ELF-1 (cell line): ENCODE data around the gene MOB3A.
"Not testable (repeated sequence)": the region's sequence is repeated elsewhere in the genome, so short reads cannot be mapped to it uniquely, and the experiment has no call there.

Experiments used
- DNase-seq: peaks from one replicate; pipeline ENCODE4 v3.0.0-alpha.2; 2016; ENCODE audit warnings: low read depth, low spot score

The MOB3A gene

DNA sequence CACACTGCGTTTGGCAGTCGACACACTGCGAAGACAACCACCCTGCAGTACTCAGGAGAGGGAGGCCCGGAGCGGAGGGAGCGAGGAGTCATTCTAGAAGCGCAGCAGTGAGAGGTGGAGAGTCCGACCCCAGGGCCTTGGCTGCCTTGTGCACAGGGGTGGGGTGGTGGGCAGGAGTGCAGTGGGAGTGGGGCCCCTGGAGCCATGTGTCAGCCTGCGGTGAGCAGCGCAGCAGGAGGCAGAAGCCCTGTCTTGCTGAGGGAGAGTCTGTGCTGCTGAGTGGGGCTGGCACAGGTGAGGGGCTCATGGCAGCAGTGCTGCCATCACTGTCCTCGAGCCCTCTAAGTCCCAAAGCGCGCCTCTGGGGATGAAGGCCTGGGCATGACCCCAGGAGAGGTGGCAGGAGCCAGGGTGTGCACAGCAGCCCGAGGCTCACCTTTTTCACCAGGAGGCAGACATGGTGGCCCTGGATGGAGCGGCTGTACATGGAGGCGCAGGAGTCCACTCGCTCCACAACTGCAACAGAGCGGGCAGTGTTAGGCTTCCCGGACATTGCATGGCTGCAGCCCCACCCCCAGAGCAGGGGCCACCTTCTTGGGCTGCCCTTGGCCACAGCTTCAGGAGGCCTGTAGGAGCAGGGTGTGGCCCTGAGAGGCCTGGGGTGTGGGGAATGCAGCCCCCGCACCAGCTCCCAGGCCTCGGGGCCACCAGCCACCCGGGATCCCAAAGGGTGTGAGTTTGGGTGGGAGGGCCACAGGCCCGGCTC, 12.3 kb upstream of the MOB3A start:
- DNase-seq, result no peak

DNA sequence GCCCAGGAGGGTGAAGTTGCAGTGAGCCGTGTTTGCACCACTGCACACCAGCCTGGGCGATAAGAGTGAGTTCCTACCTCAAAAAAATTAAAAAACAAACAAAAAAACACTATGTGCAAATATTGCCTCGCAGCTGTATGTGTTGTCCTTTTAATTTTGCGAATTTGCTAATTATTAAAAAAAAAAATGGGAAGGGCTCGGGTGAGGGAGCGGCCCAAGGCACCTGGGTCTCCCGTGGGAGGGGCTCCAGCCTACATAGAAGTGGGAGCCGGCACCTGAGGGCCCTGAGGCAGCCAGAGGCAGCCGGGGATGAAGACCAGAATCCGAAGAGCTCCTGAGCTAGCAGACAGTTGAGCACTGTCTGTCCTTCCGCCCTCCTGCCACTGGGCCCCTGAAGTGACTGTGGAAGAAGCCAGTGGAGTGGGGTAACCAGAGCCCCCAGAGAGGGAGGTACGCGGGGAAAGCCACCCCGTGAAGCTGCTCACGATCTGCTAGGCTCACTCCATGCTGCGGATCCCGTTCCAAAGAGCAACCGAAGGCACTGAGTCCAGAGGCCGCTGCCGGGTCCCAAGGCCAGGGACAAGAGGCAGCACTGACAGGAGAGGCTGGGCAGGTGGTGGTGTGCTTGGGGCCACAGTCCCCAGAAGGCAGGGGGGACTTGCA, 7.0 kb upstream of the MOB3A start:
- DNase-seq, result no peak

DNA sequence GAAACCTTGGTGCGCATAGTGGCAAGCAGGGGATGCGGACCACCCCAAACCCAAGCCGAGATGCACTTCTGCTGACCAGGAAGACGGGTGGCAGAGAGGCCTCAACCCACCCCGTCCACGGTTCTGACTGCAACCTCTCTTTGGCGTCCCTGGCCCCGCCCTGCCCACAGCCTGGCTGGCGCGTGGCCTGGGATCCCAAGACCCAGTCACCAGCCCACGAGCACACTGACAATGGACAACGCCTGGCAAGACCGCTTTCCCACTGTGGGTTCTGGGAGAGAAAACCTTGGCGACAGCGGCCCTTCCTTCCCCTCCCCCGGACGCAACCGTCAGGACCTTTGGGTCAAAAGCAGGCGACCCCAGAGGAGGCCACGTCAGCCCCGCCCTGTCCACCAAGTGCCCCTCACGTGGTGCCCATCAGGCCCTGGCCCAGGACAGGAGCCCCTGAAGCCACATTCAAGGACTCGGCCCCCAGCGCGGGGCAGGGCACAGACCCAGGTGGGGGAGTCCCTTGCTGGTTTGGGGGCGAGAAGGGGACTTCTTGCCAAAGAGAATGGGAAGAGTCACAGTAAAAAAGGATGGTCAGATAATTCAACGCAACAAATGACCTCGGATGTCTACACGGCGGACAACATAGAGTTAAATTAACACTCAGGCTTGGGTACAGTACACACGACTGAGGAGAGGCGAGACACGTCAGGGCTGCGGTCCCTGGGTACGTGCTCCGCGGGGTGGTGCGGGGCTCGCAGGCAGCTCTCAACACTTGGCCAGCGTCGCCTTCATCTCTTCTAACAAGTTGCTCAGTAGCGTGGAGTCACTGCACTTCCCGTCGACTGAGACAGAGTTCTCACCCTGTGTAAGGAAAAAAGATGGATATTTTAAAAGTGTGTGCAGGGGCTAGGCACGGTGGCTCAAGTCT, 5.5 kb upstream of the MOB3A start:
- no peak for DNase-seq

DNA sequence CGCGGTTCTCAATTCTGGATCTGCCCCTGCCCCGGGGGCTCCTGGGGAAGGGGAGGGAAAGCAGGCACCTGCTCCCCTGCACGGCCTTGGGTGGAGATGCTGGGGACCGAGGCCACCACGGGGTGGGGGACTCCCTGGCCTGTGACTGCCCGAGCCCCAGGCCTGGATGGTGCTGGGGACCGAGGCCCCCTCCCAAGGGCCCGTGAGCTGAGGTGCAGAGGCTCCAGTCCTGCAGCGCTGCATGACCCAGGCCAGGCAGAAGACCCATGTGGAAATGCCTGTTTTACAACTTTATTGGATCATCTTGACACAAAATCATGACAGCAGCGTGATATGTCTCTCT, 4.6 kb upstream of the MOB3A start:
- no peak for DNase-seq

DNA sequence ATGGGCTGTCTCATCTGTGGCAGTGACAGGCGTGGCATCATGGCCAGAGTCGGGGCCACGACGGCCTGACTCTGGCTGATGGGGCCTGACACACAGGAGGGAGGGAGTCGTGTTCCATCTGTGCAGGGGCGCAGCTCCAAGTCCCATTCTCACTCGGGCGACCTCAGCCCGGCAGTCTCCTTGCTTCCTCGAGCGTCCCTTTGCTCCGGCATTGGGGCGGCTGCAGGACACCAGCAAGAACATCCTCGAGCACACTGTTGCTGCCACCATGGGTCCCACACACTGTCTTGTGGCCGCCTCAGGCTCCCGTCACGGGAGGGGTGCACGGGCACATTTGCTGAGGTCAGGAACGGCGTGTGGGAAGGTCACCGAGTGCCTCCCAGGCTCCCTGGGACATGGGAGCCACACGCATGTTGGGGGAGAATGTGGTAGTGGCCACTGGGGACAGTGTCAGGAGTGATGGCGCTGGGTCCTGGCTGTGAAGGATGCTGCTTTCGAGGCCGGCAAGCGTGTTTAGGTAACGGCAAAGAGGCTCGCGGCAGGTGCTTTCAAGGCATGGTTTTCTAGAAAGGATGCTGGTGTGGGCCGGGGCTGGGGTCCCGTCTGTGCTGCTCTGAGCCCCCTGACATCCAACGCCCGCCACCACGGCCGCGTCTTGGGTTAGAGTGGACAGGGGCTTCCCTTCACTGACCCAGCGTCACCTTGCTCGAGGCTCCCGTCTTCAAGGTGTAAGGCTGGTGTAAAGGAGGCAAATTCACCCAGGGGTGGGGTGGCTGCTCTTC, 4.0 kb upstream of the MOB3A start:
- DNase-seq, result no peak

DNA sequence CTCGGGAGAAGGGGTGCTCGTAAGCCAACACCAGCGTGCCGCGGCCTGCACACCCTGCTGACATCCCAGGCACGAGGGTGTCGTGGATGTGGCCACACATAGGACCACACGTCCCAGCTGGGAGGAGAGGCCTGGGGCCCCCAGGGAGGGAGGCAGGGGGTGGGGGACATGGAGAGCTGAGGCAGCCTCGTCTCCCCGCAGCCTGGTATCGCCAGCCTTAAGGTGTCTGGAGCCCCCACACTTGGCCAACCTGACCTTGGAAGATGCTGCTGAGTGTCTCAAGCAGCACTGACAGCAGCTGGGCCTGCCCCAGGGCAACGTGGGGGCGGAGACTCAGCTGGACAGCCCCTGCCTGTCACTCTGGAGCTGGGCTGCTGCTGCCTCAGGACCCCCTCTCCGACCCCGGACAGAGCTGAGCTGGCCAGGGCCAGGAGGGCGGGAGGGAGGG, 3.0 kb upstream of the MOB3A start:
- DNase-seq, result peak; percentile 30

DNA sequence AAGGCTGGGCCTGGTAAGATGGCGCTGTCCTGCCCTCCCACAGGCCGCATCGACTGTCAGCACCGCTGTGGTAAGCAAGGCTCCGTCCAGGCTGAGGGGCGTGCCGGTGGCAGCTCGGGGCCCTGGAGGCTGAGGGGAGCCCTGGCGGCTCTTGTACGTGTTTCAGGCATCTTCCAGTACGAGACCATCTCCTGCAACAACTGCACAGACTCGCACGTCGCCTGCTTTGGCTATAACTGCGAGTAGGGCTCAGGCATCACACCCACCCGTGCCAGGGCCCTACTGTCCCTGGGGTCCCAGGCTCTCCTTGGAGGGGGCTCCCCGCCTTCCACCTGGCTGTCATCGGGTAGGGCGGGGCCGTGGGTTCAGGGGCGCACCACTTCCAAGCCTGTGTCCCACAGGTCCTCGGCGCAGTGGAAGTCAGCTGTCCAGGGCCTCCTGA, 1.8 kb upstream of the MOB3A start:
- DNase-seq, result no peak

DNA sequence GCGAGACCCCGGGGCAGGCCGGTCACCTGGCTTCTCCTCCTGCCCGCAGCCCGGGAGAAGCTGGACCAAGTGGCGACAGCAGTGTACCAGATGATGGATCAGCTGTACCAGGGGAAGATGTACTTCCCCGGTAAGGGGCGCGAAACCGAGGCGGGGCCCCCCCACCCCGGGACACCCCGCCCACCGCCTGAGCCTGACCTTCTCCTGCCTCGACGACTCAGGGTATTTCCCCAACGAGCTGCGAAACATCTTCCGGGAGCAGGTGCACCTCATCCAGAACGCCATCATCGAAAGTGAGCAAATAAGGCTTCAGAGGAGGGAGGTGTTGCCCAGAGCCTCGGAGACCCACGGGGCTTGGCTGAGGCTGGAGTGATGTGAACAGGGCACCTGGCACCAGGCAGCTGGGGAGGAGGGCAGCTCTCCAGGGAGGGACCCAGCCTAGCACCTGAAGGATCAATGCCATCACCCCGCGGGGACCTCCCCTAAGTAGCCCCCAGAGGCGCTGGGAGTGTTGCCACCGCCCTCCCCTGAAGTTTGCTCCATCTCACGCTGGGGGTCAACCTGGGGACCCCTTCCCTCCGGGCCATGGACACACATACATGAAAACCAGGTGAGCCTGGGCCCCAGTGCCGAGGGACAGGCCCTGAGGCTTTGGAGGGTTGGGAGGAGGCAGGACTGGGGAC, 1.2 kb upstream of the MOB3A start:
- no peak for DNase-seq

DNA sequence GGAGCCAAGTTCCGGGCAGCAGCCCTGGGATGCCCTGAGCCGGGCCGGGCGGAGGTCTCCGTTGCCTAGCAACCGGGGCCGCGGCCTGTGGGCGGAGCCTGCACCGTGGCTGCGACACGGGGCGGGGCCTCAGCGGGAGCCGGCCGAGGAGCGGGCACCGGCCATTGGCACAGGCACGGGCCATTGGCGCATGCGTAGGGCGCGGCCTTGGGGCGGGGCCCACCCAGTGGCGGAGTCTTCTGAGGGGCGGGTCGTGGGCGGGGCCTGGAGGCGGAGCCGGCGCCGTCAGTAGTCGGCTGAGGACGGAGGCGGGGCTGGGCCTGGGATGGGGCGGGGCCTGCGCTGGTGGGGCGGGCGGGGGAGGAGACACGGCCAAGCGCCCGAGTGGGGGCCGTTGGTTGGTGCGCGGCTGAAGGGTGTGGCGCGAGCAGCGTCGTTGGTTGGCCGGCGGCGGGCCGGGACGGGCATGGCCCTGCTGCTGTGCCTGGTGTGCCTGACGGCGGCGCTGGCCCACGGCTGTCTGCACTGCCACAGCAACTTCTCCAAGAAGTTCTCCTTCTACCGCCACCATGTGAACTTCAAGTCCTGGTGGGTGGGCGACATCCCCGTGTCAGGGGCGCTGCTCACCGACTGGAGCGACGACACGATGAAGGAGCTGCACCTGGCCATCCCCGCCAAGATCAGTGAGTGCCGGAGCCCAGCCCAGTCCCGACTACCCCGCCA, 515 bp upstream of the MOB3A start, which contains the start of gene IZUMO4:
Gene IZUMO4, plus strand, starts transcription at position 436 of the 723 bp plus-strand sequence. Its CDS starts 31 bp downstream, at position 467.
- peak; percentile 99 for DNase-seq

DNA sequence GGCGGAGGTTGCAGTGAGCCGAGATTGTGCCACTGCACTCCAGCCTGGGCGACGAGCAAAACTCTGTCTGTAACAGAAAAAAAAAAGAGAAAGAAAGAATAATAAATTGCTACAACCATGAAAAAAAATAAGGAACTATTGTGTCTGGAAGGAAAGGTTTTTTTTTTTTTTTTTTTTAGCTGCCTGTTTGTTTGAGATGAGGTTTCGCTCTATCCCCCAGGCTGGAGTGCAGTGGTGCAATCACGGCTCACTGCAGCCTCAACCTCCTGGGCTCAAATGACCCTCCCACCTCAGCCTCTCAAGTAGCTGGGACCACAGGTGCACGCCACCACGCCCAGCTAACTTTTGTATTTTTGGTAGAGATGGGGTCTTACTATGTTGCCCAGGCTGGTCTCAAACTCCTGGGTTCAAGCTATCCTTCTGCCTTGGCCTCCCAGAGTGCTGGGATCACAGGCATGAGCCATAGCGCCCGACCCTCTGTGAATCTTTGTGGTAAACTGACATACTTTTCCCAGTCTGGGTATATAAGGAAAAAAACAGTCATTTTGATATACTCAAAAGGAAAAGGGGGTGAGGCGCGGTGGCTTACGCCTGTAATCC, 4.1 kb downstream of the MOB3A start:
- DNase-seq, result not testable (repeated sequence)

DNA sequence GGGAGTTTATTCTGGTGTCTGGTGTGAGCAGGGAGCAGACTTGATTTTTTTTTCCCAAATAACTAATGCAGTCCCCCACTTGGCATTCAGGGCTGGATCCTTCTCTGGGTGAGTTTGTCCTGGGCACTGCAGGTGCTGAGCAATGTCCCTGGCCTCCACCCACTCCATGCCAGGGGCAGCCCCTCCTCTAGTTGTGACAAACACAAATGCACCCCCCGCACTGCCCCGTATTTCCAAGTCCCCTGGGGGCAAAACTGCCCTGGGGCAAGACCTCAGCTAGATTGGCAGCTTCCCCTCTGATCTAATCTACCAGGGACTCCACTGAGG, 6.4 kb downstream of the MOB3A start:
- DNase-seq, result no peak

DNA sequence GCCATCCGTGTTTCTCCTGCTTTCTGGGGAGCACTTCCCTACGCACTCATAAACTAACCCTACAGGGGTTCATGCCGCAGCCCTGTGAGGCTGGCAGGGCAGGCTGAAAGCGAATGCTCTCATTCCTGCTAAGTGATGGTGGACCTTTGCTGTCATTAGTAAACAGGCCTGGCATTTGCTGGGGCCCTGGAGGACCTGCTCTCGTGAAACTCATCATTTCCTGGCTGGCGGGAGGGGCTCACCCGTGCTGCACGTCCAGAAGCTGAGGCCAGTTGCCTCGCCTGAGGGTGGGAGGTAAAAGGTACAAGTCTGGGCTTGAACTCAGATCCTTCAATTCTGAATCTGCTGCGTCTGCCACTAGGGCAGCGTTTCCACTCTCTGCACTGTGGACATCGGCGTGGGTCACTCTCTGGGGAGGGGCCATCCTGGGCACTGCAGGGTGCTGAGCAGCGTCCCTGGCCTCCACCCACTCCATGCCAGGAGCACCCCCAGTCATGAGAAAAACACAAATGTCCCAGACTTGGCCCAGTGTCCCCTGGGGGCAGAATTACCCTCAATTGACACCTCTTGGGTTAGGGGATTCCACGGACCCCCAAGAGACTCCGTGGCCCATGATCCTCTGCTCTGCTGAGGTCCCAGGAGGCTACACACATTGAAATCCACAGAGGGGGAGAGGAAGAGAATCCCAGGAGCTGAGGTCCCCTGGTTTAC, 7.0 kb downstream of the MOB3A start:
- peak; percentile 59 for DNase-seq

DNA sequence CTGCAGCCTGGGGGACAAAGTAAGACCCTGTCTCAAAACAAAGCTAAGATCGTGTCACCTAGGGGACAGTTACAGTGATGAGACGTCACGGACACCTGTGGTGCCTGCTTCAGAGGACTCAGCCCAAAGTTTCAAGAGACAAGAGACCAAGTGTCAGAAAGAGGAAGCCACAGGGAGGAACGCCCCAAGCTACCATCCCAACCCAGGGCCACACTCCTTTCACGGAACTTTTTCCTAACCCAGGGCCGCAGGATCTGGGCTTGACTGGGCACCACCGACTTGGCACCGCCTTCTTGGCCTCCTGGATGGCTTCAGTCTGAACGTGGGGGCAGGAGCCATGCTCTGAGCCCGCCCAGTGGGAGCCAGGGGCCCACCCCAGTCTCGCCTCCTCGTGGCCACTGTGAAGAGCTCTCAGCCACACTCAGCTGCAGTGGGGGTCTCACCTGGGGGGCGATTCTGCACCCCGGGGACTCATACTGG, 8.5 kb downstream of the MOB3A start:
- no peak for DNase-seq

DNA sequence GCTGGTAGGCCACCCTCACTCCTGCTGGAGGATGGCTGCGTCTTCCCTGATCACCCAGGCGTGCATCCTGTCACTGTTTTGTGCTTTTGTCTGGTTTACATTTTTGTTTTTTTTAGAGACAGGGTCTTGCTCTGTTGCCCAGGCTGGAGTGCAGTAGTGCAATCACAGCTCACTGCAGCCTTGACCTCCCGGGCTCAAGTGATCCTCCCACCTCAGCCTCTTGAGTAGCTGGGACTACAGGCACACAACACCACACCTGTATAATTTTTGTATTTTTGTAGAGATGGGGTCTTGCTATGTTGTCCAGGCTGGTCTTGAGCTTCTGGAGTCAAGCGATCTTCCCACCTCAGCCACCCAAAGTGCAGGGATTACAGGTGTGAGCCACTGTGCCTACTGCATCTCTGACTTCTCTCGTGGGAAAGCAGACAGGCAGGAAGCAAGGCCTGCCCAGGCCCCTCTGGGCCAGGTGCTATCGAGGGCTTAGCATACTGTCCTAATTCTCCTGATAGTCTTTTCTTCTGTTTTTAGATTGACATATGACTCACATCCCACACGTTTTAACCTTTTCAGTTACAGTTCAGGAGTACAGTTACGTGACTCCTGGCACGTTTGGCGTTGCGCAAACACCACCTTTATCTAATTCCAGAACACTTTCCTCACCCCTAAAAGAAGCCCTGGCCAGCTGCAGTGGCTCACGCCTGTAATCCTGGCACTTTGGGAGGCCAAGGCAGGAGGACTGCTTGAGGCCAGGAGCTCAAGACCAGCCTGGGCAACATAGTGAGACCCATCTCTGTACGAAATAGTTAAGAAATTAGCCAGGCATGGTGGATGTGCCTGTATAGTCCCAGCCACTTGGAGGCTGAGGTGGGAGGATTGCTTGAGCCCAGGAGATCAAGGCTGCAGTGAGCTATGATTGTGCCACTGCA, 9.2 kb downstream of the MOB3A start:
- DNase-seq, result not testable (repeated sequence)

DNA sequence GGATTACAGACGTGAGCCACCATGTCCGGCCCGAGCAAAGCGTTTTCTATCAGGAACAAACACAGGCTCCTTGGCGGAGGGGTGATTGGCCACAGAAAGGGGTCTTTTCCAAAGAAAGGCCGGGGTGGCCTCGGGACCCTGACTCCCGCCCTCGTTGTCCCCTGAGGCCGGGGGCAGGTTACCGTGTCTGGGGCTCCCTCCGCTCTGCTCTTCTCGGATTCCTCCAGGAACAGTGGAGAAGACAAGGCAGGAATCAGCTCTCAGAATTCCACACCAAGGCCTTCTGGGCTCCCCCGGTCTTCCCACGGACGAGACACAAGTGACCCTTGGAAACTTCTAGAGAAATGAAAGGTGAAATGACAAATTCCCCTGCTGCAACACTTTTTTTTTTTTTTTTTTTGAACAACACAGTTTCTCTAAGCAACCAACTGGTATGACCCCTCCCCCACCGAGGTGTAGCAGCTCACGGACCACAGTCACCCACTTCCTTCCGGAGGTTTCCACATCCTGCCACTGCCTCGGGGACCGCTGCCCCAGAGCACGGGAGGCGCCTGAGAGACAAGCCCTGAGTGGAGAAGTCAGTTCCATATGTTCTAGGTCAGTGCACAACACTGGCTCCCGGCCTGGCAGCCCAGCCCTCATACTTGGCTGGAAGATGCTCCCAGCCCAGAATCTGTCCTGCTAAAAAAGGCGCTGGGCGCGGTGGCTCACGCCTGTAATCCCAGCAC, 11.0 kb downstream of the MOB3A start:
- DNase-seq, result no peak

DNA sequence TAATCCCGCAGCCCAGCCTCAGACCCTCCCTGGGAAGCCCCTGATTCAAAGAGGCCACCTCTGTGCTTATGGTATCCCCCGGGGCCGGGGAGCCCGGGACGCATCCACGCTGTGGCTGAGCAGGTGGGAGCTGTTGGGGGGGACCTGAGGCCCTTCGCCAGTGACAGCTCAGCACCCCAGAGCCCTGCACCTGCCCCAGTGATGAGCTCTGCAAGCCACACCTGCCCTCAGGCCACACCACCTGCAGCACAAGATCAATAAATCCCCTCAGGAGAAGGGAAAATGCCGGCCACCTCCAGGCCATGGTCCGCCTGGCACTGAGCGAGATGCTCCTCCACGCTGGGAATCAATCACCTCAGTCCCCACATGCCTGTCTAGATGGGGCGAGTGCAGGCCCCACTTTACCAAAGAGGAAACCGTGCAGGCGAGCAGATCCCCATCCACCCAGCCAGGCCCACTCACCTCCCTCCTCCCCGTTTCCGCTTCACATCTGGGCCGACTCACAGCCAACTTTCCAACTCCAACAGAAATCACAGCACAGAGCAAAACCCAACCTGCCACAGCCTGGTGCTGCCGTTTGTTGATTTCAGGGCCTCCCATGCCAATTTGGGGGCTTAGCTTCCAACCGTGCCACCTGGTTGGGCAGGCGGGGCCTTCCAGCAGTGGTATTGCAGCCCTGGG, 12.8 kb downstream of the MOB3A start:
- no peak for DNase-seq
